CD14-positive monocyte (primary cell): ENCODE data around the gene PRM1. TPM values are rescaled to one million over a fixed set of nuclear protein-coding genes. Genes with fewer than 3 reads are reported as not detected.

Source experiments
- DNase-seq, 3 donors: peaks; one replicate each; pipeline ENCODE4 v3.0.0-alpha.2; 2011 to 2022
- H2AFZ ChIP-seq: 2 replicates; pipeline ENCODE4 v1.6.0; 2012; ENCODE audit warnings: mild to moderate bottlenecking, low read depth, low read length, inconsistent platforms; ENCODE audit not compliant: insufficient read depth, poor library complexity, severe bottlenecking
- H3K27ac ChIP-seq, 2 donors: 1 replicate in 1 of 2; 2 replicates in 1 of 2; pipeline ENCODE4 v1.5.1; 2012 to 2013; ENCODE audit warnings: low read length in 2 of 2, control low read depth in 1 of 2, inconsistent platforms in 1 of 2, low read depth in 1 of 2, mild to moderate bottlenecking in 1 of 2
- H3K27me3 ChIP-seq, 2 donors: one replicate each; pipeline versions ENCODE4 v1.6.0 to v1.6.1; 2011 to 2013; ENCODE audit warnings: low read length in 2 of 2; ENCODE audit not compliant: control insufficient read depth in 2 of 2, insufficient read depth in 2 of 2
- H3K36me3 ChIP-seq, 2 donors: replicated peaks in 1 of 2; 1 replicate in 1 of 2; 2 replicates in 1 of 2; pipeline versions ENCODE4 v1.5.1 to v1.6.1; 2012 to 2013; ENCODE audit warnings: low read length in 2 of 2, control low read depth in 1 of 2, inconsistent platforms in 1 of 2, mild to moderate bottlenecking in 1 of 2; ENCODE audit not compliant: insufficient read depth in 2 of 2, control insufficient read depth in 1 of 2
- H3K4me1 ChIP-seq, 2 donors: 1 replicate in 1 of 2; 2 replicates in 1 of 2; pipeline versions ENCODE4 v1.5.1 to v1.6.1; 2012 to 2013; ENCODE audit warnings: low read length in 2 of 2, control low read depth in 1 of 2, inconsistent platforms in 1 of 2, mild to moderate bottlenecking in 1 of 2, moderate library complexity in 1 of 2; ENCODE audit not compliant: insufficient read depth in 2 of 2, control insufficient read depth in 1 of 2
- H3K4me2 ChIP-seq: replicated peaks from 2 replicates; pipeline ENCODE3; 2012; ENCODE audit warnings: low read length, moderate library complexity, mild to moderate bottlenecking; ENCODE audit not compliant: poor library complexity, severe bottlenecking; ENCODE audit errors: extremely low read depth
- H3K4me3 ChIP-seq, 3 experiments: fragments of 200-600 bp in 1 of 3; sonication (generic) in 1 of 3; replicated peaks in 1 of 3; 1 replicate in 2 of 3; 2 replicates in 1 of 3; pipeline ENCODE4 v1.5.1; 2011 to 2013; ENCODE audit warnings: low read length in 3 of 3, mild to moderate bottlenecking in 3 of 3, control low read depth in 2 of 3, low read depth in 2 of 3, inconsistent platforms in 1 of 3, moderate library complexity in 1 of 3
- H3K79me2 ChIP-seq: 2 replicates; pipeline ENCODE4 v1.6.0; 2012; ENCODE audit warnings: mild to moderate bottlenecking, control low read depth, inconsistent platforms, low read length, moderate library complexity; ENCODE audit not compliant: insufficient read depth
- H3K9ac ChIP-seq: 2 replicates; pipeline ENCODE4 v1.6.0; 2017; ENCODE audit warnings: low read length, mild to moderate bottlenecking; ENCODE audit not compliant: insufficient read depth, poor library complexity, severe bottlenecking
- H3K9me3 ChIP-seq, 2 donors: replicated peaks in 1 of 2; 1 replicate in 1 of 2; 2 replicates in 1 of 2; pipeline versions ENCODE4 v1.5.1 to v1.6.1; 2012 to 2013; ENCODE audit warnings: low read length in 2 of 2, control low read depth in 1 of 2; ENCODE audit not compliant: control insufficient read depth in 1 of 2, insufficient read depth in 1 of 2
- H4K20me1 ChIP-seq: 2 replicates; pipeline ENCODE4 v1.6.0; 2012; ENCODE audit warnings: mild to moderate bottlenecking, low read length, control low read depth, moderate library complexity; ENCODE audit not compliant: insufficient read depth
- H3K27ac Mint-ChIP-seq, 7 donors: one replicate each; pipeline ENCODE4 v1.8.0; 2020; ENCODE audit warnings: mild to moderate bottlenecking in 7 of 7, mixed read lengths in 7 of 7, moderate library complexity in 6 of 7, inconsistent platforms in 2 of 7
- H3K27me3 Mint-ChIP-seq, 3 donors: one replicate each; pipeline ENCODE4 v1.8.0; 2021 to 2022; ENCODE audit warnings: low read depth in 3 of 3, mild to moderate bottlenecking in 3 of 3, mixed read lengths in 3 of 3, moderate library complexity in 3 of 3, inconsistent platforms in 1 of 3
- H3K36me3 Mint-ChIP-seq, 2 donors: one replicate each; pipeline ENCODE4 v1.8.0; 2020; ENCODE audit warnings: mixed read lengths in 2 of 2, inconsistent platforms in 1 of 2, mild to moderate bottlenecking in 1 of 2
- H3K4me1 Mint-ChIP-seq: one replicate; pipeline ENCODE4 v1.8.0; 2020; ENCODE audit warnings: mild to moderate bottlenecking, mixed read lengths
- H3K4me3 Mint-ChIP-seq, 2 donors: one replicate each; pipeline ENCODE4 v1.8.0; 2020; ENCODE audit warnings: mild to moderate bottlenecking in 2 of 2, mixed read lengths in 2 of 2, moderate library complexity in 1 of 2
- H3K9me3 Mint-ChIP-seq, 7 donors: one replicate each; pipeline ENCODE4 v1.8.0; 2020 to 2022; ENCODE audit warnings: mixed read lengths in 7 of 7, mild to moderate bottlenecking in 6 of 7, moderate library complexity in 6 of 7, inconsistent platforms in 2 of 7
- WGBS: methylation state at CpG from one replicate; pipeline ENCODE4 v1.1.5; 2013; ENCODE audit warnings: missing lambda C conversion rate; ENCODE audit not compliant: insufficient coverage; 5-methylcytosine and 5-hydroxymethylcytosine counted together
- intact Hi-C, 2 donors: fragments of 100-400 bp; cut with micrococcal nuclease; formaldehyde crosslinking; loops; one replicate each; pipeline versions ENCODE4 v1.15.0 to v1.15.1; 2023
- polyA plus RNA-seq, 3 donors: library from polyadenylated mRNA; depleted of rRNA in 1 of 3; unstranded in 2 of 3; stranded (reverse) in 1 of 3; fragments of 300-500 nt in 2 of 3; fragments of >200 nt in 1 of 3; fragmentation: Illumina TruSeq in 2 of 3; gene quantifications; 1 replicate in 2 of 3; 2 replicates in 1 of 3; pipeline ENCODE4 v1.2.3, GENCODE V29; 2012 to 2021
- TF ChIP-seq, protein P1 (sequence below): fragments of 200-600 bp; IDR thresholded peaks from one replicate; pipeline ENCODE4 v1.8.0; 2022; ENCODE audit warnings: antibody characterized with exemption, mild to moderate bottlenecking

PRM1 gene
- polyA plus RNA-seq, 3 donors: not detected

GRCh38 chr16:11254913-11255736, 26.0 kb downstream of the PRM1 start:
- Histone ChIP-seq H3K4me3 (peak overlapping the region; percentile 32 to 96 (median 69)), H3K27me3 (peaks cover 0 to 23% of the 10 kb centered on the region in 2 donors), H3K4me1 (peaks cover 30 to 44% of the 10 kb centered on the region in 2 donors), H3K36me3 (no peaks in the 10 kb centered on the region), H2AFZ (peak overlapping the region; percentile 90), H3K9ac (peak overlapping the region; percentile 86), H3K4me2 (peak overlapping the region; percentile 89), H3K27ac (no peak overlapping the region), H3K9me3 (no peaks in the 10 kb centered on the region), H4K20me1 (peaks cover 3% of the 10 kb centered on the region), H3K79me2 (no peaks in the 10 kb centered on the region)
- Mint-ChIP-seq H3K27ac (peak overlapping the region in 1 of 7 donors; percentile 54), H3K4me3 (peak overlapping the region; percentile 78 to 89), H3K9me3 (peaks cover 0 to 3% (median 0%) of the 10 kb centered on the region in 7 donors), H3K27me3 (peaks cover 31 to 65% (median 47%) of the 10 kb centered on the region in 3 donors), H3K36me3 (peaks cover 5% of the 10 kb centered on the region in 2 donors), H3K4me1 (peaks cover 38% of the 10 kb centered on the region)
- TF ChIP-seq, protein P1, sequence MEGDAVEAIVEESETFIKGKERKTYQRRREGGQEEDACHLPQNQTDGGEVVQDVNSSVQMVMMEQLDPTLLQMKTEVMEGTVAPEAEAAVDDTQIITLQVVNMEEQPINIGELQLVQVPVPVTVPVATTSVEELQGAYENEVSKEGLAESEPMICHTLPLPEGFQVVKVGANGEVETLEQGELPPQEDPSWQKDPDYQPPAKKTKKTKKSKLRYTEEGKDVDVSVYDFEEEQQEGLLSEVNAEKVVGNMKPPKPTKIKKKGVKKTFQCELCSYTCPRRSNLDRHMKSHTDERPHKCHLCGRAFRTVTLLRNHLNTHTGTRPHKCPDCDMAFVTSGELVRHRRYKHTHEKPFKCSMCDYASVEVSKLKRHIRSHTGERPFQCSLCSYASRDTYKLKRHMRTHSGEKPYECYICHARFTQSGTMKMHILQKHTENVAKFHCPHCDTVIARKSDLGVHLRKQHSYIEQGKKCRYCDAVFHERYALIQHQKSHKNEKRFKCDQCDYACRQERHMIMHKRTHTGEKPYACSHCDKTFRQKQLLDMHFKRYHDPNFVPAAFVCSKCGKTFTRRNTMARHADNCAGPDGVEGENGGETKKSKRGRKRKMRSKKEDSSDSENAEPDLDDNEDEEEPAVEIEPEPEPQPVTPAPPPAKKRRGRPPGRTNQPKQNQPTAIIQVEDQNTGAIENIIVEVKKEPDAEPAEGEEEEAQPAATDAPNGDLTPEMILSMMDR: no peak
- WGBS: 2% methylated on average over 104 of the region's 105 CpGs
- intact Hi-C loops: loop anchor here (1.0 to 10.0 kb wide), 5 partner anchors 50 to 283 kb away; partner anchors contain the start of gene RMI2 (in 1 of the 2)
- peak; percentile 26 to 42 (median 38) for DNase-seq

GRCh38 chr16:11253995-11254912, 26.9 kb downstream of the PRM1 start:
- Mint-ChIP-seq H3K36me3 (peaks cover 5% of the 10 kb centered on the region in 2 donors), H3K4me3 (peak overlapping the region; percentile 67 to 78), H3K9me3 (peaks cover 0 to 3% (median 0%) of the 10 kb centered on the region in 7 donors), H3K27ac (no peak overlapping the region), H3K4me1 (peaks cover 36% of the 10 kb centered on the region), H3K27me3 (peaks cover 26 to 56% (median 39%) of the 10 kb centered on the region in 3 donors)
- TF ChIP-seq, protein P1: no peak
- DNase-seq: no peak
- 66% methylated on average over 12 of the region's 29 CpGs for WGBS
- intact Hi-C loops: loop anchor here in 1 of 2 donors (10.0 kb wide), 1 partner anchor 49 kb away; no protein-coding TSS in a partner anchor
- Histone ChIP-seq H3K36me3 (no peaks in the 10 kb centered on the region), H3K27me3 (peaks cover 0 to 23% of the 10 kb centered on the region in 2 donors), H3K4me2 (peak overlapping the region; percentile 89), H3K4me3 (peak overlapping the region in 1 of 3 experiments; percentile 96), H4K20me1 (peaks cover 3% of the 10 kb centered on the region), H3K9ac (peak overlapping the region; percentile 86), H3K9me3 (no peaks in the 10 kb centered on the region), H3K4me1 (peaks cover 30 to 42% of the 10 kb centered on the region in 2 donors), H2AFZ (peak overlapping the region; percentile 90), H3K79me2 (no peaks in the 10 kb centered on the region), H3K27ac (no peak overlapping the region)
